ENCODE data around the gene LAMA1.

Gene LAMA1

DNA sequence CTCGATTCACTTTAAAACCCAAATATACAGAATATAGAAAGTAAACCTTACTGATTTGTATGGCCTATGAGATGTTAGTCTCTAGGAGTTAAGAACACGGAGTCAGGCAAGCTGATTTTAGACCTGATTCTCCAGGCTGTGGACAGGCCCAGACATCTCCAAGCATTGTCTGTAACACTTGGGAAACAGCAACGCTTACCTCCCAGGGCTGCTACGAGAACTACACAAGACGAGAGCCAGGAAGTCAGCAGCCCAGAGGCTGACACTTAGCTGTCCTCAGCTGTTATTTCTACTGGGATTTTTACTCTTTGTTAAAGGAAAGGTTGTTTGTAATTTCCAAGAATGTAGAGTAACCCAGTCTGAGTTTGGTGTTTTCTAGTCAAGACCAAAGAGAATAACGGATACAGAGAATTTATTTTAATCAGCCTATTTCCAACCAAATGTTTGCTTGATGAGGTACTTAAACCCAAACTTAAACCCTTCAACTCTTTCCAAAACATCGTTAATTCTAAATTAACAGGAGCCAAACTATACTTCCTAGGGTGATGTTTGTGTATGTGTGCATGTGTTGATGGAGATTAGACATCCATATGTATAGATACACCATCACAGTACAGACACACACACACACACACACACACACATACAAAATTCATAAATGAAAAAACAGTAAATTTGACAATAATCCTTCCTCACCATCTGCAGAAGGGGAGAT is 123.4 kb downstream of the LAMA1 start:
- in situ Hi-C loops (cut with HindIII; ENCODE audit: low sequenced_read_pairs) = no loop called here

GRCh38 chr18:6992761-6993160 is 124.8 kb downstream of the LAMA1 start:
- in situ Hi-C loops (cut with HindIII; ENCODE audit: low sequenced_read_pairs) = no loop called here

- in situ Hi-C loops (cut with HindIII; ENCODE audit: low sequenced_read_pairs) = no loop called here
Measured at GRCh38 chr18:6983366-6983765, 134.2 kb downstream of the LAMA1 start.

DNA sequence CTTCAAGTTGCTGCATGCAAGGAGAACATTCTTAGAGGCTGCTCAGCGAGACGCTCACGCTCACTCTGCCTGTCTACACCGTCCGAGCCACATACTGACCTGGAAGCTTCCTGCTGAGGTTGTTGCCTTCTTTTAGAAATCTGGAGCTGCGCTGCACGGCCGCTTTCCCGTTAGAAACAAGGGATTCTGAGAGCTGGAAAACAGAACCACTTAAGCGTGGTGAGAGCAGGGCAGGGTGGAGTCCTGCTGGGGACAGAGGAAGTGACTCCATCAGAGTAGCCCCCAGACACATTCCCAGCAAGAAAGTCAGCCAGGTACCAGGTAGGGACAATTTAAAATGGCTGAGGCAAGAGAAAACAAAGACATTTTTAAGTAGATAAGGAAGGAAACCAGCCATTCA is 135.2 kb downstream of the LAMA1 start:
- in situ Hi-C loops (cut with HindIII; ENCODE audit: low sequenced_read_pairs) = no loop called here

- in situ Hi-C loops (cut with HindIII; ENCODE audit: low sequenced_read_pairs) = no loop called here
Measured at GRCh38 chr18:6980363-6980762, 137.2 kb downstream of the LAMA1 start.

GRCh38 chr18:6979954-6980353 is 137.6 kb downstream of the LAMA1 start:
- in situ Hi-C loops (cut with HindIII; ENCODE audit: low sequenced_read_pairs) = no loop called here

DNA sequence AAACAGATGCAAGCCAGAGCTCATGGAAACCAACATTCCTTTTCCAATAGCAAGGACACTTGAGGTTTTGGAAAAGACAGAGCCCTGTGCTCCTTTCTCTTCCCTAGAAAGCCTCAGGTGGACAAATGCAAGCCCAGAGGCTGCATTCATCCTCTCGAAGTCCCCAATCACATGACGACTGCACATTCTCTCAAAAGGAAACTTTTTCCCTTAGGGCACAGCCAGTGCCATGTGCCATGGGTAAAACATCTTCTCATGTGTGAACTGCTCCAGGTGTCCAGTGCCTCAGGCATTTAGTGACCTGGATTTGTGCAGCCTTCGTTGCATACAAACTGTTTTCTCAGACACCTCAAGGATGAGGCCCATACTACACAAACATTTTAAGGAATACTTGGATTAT is 140.7 kb downstream of the LAMA1 start:
- in situ Hi-C loops (cut with HindIII; ENCODE audit: low sequenced_read_pairs) = no loop called here

DNA sequence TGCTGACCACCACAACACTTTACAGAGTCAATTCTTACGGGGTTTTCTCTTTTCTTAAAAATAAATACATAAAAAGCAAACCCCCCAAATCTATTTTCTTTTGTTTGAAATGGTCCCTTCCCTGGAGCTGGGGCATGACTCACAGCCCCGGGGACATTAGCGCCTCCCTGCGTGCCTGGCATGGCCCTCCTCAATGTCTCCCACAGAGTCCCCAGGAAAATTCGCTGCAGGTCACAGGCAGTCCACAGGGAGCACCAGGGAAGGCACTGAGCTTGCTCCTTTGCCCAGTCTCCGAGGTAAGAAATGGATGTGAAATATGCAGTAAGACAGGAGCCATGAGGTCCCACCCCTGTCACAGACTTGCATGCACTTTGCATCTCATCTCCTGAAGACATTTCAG is 142.5 kb downstream of the LAMA1 start:
- in situ Hi-C loops (cut with HindIII; ENCODE audit: low sequenced_read_pairs) = no loop called here

GRCh38 chr18:6971823-6972478 is 145.6 kb downstream of the LAMA1 start:
- in situ Hi-C loops (cut with HindIII; ENCODE audit: low sequenced_read_pairs) = no loop called here

- in situ Hi-C loops (cut with HindIII; ENCODE audit: low sequenced_read_pairs) = no loop called here
Measured at GRCh38 chr18:6963452-6964097, 154.0 kb downstream of the LAMA1 start.

DNA sequence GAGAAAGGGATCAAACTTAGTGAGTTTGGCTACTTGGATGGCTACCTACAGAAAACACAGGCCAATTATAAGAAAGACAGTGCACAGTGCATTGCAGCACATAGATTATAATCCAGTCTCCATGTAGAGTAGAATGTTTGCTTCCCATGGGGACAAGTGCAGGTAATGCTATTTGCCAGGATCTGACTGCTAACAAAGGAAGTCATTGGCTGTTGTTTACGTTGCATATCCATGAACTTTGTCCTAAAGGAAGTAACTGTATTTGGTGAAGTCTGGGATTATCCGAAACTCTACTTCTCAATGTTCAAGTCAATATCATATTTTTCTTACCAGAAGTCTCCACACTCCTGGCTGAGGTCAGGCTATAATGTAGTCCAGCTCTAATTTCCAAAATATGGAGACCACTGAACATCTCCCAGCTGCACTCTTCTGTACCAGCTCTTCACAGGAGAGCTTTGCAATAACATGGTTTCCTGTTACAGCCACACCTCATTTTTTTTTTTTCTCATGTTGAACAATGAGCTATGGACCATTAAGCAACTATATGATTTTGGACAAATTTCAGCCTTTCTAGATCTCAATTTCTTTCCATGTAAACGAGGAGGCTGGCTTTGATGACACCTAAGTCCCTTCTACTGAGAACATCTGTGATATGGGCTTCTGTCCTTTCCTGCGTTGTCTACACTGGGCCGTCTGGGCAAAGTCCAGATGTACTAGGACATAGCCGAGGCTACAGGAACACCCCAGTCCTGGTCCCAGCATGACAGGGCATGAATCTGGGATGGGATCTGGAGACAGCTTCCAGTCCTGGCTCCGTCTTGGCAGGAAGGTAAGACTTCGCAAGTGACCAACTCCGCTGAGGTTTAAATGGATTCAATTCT is 154.8 kb downstream of the LAMA1 start:
- in situ Hi-C loops (cut with HindIII; ENCODE audit: low sequenced_read_pairs) = no loop called here

DNA sequence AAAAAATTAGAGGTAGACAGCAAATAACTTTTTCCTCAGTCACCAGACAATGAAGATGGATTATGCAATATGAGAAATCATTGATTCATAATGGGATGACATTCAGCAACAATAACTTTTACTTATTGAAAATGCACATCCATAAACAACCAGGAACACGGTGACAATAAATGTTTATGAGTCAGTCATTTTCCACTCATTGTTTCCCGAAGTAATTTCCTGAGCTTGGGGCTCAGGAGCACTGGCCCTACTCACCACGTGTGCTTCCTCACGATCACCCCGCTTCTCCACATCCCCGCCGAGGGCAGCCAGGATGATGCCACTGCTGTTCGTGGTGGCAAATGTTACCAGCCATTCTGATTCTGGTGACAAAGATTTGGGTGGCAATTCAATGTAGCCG is 156.3 kb downstream of the LAMA1 start:
- in situ Hi-C loops (cut with HindIII; ENCODE audit: low sequenced_read_pairs) = no loop called here

DNA sequence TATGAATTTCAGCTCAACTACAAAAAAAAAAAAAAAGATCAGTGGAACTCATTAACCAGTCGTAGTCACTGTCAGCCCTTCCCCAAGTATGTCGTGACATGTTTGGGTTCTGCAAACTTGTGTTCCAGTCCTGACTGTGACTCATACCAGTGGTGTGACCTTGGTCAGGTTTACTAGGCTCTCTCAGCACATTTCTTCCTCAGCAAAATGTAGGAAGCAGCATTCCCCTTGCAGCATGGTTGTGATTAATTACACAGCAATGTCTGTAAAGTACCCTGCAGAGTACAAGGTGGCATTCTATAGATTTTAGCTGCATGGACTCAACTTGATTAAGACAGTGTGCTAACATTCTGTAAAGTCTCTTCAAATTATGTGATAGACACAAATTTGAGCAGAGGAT is 156.9 kb downstream of the LAMA1 start:
- in situ Hi-C loops (cut with HindIII; ENCODE audit: low sequenced_read_pairs) = no loop called here

DNA sequence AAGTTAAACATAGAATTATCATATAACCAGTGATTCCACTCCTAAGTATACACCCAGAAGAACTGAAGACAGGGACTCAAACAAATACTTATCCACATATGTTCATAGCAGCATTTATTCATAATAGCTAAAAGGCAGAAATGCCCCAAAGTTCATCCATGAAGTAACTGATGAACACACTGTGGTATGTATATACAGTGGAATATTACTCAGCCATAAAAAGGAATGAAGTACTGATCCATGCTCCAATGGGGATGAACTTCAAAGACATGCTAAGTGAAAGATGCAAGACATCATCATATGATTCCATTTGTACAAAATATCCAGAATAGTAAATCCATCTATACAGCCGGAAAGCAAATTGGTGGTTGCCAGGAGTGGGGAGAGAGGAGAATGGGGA is 157.5 kb downstream of the LAMA1 start:
- in situ Hi-C loops (cut with HindIII; ENCODE audit: low sequenced_read_pairs) = no loop called here

- in situ Hi-C loops (cut with HindIII; ENCODE audit: low sequenced_read_pairs) = no loop called here
Measured at GRCh38 chr18:6959110-6959509, 158.5 kb downstream of the LAMA1 start.

DNA sequence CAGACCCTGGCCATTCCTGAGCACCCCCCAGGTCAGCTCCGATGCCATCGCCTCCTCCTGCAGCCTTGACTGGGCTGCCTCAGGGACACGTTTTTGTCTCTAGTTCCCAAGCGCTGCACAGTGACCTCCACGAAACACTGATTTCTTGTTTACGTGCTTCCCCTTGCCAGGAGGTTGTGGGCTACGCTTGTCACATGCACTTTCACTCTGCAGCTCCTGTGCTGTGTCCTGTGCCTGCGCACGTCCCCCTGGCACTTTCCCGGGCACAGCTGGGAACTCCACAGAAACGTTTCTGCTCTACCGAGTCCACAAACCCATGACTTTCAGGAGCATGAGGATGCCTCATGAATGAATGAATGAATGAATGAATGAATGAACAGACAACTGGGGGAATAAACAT is 160.6 kb downstream of the LAMA1 start:
- in situ Hi-C loops (cut with HindIII; ENCODE audit: low sequenced_read_pairs) = no loop called here

- in situ Hi-C loops (cut with HindIII; ENCODE audit: low sequenced_read_pairs) = no loop called here
Measured at GRCh38 chr18:6956495-6956894, 161.1 kb downstream of the LAMA1 start.

GRCh38 chr18:6955304-6955703 is 162.3 kb downstream of the LAMA1 start:
- in situ Hi-C loops (cut with HindIII; ENCODE audit: low sequenced_read_pairs) = no loop called here

- in situ Hi-C loops (cut with HindIII; ENCODE audit: low sequenced_read_pairs) = no loop called here
Measured at GRCh38 chr18:6954501-6954900, 163.1 kb downstream of the LAMA1 start.

- in situ Hi-C loops (cut with HindIII; ENCODE audit: low sequenced_read_pairs) = no loop called here
Measured at GRCh38 chr18:6951336-6952090, 166.1 kb downstream of the LAMA1 start.

- in situ Hi-C loops (cut with HindIII; ENCODE audit: low sequenced_read_pairs) = no loop called here
Measured at GRCh38 chr18:6950641-6951040, 167.0 kb downstream of the LAMA1 start.

Measured in DLD1 (cell line).